NOMO-1 treated with DMSO at 0.1 percent for 48 hours (cell line): ENCODE data around the gene USP31.
"Not testable (repeated sequence)": the region's sequence is repeated elsewhere in the genome, so short reads cannot be mapped to it uniquely, and the experiment has no call there.

Experiments used
- DNase-seq: peaks from one replicate; lab custom pipeline; 2025; ENCODE audit not compliant: unreplicated experiment; lab: John Stamatoyannopoulos, UW

The USP31 gene

GRCh38 chr16:23160082-23160481 lies 10.8 kb upstream of the USP31 start:
- no peak for DNase-seq

DNA sequence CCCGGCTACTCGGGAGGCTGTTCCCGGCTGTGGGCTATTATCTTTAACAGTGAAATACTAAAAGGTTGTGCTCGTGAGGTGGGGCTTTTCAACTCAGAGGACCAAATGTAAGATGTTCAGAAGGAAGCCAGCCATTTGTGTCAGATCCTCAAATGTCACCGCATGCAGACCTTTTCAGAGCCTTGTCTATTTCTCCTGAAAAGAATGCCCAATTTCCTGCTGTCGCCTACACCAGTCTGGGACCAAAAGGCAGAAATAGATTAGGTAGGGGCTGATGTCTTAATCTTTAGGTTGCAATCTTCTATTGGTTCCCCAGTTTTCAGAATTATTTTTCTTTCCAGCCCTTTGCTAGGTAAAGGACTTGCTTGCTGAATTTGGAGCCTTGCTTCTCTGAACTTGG lies 8.9 kb upstream of the USP31 start:
- DNase-seq = no peak

DNA sequence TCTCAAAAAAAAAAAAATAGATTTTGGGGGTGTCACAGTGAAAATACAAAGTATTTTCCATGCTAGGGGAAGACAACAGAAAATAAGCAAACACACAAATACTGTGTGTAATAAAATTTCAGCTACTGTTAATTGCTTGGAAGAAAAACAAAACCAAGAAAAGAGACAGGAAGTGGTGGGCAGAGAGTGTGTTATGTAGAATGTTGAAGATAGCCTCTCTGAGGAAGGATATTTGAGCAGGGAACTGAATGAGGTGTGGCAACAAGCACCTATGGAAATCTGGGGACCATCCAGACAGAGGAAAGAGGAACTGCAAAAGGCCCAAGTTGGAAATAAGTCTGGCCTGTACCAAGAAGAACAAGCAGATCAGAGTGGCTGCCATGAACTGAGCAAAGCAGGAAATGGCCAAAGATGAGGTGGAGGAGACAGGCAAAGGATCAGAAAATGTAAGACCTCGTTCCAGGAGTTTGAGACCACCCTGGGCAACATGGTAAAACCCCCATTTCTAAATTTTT lies 7.8 kb upstream of the USP31 start:
- no peak for DNase-seq

GRCh38 chr16:23156110-23156509 lies 6.9 kb upstream of the USP31 start:
- DNase-seq = no peak

DNA sequence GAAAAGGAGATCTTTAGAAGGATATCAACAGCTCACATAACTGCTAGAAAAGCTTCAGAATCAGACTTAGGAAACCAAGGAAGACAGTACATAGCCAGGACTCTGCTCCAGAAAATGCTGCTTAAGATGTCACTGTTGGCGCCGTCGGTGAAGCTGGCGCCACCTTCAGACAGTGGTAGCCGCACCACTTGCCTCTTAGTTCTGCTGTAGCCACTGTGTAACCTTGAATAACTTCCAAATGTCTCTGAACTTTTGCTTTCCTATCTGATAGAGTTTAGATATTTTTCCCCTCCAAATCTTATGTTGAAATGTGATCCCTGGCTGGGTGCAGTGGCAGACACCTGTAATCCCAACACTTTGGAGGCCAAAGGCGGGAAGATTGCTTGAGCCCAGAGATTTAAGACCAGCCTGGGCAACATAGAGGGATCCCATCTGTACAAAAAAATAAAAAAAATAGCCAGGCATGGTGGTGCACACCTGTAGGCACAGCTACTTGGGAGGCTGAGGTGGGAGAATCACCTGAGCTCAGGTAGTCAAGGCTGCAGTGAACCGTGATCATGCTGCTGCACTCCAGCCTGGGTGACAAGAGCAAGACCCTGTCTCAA lies 6.3 kb upstream of the USP31 start:
- no peak for DNase-seq

DNA sequence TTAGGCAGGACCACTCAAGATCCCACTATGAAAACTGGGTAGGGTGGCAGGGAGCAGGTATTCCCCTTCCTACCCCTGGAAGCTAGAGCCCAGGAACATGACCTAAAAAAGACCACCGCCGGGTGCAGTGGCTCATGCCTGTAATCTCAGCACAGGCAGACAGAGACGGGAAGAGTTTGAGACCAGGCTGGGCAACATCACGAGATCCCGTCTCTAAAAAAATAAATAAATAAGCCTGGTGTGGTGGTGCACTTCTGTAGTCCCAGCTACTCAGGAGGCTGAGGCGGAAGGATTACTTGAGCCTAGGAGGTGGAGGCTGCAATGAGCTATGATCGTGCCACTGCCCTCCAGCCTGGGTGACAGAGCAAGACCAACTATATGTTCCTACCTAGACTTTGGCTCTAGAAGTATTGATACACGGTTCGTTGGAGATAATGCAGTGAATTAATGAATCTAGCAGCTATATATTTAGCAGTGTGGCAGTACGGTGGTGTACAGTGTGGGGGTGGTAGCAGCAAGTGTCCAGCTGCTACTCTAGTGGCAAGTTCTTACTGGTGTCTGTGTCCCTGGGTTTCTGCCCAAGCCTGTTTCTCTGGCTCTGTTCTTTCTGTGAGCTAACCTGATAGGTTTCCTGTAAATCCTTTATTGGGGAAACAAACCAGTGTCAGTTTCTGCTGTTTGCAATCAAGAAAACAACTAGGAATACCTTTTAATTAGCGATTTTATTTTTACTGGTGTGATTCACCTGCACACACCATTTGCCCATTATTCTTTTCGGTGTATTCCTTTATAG lies 3.3 kb upstream of the USP31 start:
- DNase-seq = no peak

- no peak for DNase-seq
Measured at GRCh38 chr16:23149993-23150364, 727 bp upstream of the USP31 start.

GRCh38 chr16:23148513-23149266 lies 562 bp downstream of the USP31 start:
- DNase-seq = no peak

GRCh38 chr16:23148166-23148512 lies 1.1 kb downstream of the USP31 start:
- no peak for DNase-seq

GRCh38 chr16:23147666-23148065 lies 1.6 kb downstream of the USP31 start:
- DNase-seq = no peak

DNA sequence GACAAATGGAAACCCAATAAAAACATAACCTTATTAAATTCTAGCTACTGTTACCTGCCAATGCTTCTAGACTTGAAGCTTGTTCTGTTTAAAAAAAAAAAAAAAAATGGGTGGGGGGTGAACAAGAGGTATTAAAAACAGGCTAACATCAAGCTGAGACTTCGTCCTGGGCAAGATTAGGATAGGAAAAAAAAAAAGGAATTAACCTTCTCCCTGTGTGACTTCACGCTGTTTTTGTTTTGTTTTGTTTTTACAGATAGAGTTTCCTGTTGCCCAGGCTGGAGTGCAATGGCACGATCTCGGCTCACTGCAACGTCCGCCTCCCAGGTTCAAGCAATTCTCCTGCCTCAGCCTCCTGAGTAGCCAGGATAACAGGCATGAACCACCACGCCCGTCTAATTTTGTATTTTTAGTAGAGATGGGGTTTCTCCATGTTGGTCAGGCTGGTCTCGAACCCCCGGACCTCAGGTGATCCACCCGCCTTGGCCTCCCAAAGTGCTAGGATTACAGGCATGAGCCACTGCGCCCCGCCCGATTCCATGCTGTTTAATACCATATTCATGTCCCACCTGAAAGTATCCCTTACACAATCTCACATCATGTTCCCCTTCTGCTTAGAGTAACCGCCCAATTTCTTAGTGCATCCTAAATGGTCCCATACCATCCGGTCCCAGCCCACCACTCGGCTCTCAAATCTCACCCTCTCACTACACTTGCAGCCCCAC lies 2.2 kb downstream of the USP31 start:
- DNase-seq = no peak

DNA sequence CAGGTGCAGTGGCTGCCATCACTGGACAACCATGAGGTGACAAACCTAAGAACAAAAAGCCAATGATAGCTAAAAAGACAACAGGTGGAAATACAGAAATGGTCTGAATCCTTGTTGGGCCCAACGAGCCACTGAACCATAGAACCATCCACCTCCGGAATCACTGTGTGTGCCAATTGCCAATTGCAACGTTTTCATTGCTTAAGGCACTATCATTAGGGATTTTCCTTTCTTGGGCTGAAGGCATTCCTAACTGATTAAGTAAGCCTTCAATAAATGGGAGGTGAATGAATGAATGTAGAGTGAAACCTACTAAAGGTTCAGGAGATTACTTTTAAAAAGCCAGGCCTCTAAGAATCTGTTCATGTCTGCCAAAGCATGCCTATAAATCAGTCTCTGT lies 3.6 kb downstream of the USP31 start:
- DNase-seq = no peak

- DNase-seq = no peak
Measured at GRCh38 chr16:23145186-23145585, 4.1 kb downstream of the USP31 start.

GRCh38 chr16:23144393-23144792 lies 4.9 kb downstream of the USP31 start:
- DNase-seq = not testable (repeated sequence)

DNA sequence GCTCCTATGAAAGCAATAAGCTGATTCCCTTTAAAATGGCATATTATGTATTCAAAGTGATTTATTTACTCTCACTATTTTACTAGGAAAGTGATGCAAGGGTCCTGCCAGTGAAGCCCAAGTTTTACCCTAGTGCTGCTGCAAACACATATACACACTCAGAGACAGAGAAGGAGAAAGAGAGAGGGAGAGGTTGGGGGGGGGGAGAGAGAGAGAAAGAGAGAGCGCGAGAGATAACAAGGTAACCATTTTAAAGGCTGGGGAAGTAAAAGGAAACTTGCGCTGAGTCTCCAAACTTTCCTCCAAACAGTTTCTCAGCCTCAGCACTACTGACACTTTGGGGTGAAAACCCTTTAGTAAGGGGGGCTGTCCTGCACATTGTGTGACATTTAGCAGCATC lies 5.9 kb downstream of the USP31 start:
- DNase-seq = no peak

DNA sequence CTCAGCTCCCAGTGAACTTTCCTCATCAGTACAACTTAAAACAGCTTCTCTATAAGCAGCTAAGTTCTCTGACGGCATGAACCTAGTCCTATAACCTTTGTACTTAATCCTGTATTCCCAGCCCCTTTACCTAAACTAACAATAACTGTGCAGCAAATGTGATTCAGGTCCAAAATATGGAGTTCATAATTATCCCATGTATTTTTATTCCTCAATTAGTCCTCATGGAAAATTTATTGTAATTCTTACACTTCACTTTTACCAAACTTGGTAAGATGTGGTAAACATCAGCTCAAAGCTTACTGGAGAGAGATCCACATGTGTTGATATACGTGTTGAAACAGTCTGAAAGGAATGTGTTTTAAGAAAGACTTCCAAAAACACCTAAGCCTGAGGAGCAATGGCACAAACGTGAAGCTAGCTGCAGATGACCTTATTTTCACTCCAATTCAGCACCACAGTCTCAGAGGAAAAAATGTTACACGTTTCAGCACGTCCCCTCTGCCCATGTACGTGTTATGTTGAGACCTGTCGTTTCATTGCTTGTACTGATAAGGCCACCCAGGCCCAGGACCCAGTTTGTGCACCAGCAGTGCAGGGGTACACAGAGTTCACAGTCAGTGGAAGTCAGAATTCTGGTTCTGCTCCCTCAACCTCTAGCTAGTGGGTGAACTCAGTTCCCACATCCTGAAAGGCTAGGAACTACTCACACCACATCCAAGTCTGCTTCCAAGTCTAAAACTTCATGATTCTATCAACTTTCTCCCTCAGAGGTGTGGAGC lies 7.1 kb downstream of the USP31 start:
- DNase-seq = no peak

GRCh38 chr16:23141500-23141899 lies 7.8 kb downstream of the USP31 start:
- DNase-seq = no peak

- DNase-seq = no peak
Measured at GRCh38 chr16:23141033-23141432, 8.2 kb downstream of the USP31 start.

DNA sequence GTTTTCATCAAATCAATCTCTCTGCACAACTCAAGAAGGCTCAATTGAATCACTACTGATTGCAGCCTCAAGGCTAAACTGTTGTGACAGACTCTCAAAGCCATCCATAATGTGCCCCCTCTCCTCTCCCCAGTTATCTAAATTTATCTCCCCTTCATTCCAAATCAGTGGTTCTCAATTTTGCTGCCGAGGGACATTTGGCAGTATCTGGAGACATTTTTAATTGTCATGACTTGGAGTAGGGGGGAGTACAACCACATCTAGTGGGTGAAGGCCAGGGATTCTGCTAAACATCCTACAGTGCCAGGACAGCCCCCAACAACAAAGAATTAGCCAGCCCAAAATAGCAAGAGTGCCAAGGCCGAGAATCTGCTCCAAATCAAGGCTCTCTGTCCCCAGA lies 9.1 kb downstream of the USP31 start:
- DNase-seq = no peak

DNA sequence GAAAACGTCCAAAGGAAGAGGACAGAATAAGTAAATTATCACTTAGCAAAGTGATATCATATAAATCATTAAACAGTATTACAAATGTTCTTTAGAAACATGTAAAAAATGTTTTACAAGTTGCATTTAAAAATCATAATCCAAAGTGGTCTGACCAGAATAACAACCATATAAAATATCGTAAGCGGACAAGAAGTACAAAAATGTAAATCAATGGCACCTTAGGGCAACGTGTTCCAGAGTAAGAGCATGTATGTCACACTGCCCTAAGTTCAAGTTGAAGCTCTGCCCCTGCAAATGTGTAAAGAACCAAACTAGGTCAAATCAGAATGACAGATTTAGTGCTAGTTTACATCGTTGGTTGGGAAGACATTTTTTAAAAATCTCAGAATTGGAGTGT lies 11.4 kb downstream of the USP31 start:
- no peak for DNase-seq

DNA sequence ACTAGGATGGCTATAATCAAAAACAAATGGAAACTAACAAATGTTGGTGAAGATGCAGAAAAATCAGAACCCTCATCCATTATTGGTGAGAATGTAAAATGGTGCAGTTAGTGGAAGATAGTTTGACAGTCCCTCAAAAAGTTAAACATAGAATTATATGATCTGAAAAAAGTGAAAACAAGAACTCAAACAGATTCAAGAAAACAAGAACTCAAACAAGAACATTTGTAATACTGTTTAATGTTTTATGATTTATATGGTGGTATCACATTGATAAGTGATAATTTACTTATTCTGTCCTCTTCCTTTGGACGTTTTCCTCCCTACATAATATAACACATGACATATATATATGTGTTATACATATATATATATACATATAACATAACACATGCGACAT lies 12.0 kb downstream of the USP31 start:
- no peak for DNase-seq
